H1 (cell line): ENCODE measurements around the gene TLE3. TPM values are rescaled to one million over a fixed set of nuclear protein-coding genes. Genes with fewer than 3 reads are reported as not detected.

ENCODE experiments used
- BRCA1 ChIP-seq: IDR thresholded peaks from 2 replicates; pipeline ENCODE4 v1.6.1; 2012; ENCODE audit warnings: low read depth, low read length, improper control_type of control experiment
- JUN ChIP-seq: IDR thresholded peaks from 2 replicates; pipeline ENCODE4 v1.6.1; 2011; ENCODE audit warnings: low read depth, mild to moderate bottlenecking, improper control_type of control experiment, low read length
- SIX5 ChIP-seq: IDR thresholded peaks from 2 replicates; pipeline ENCODE4 v1.6.1; 2011; ENCODE audit warnings: mild to moderate bottlenecking, low read depth, low read length
- TAF1 ChIP-seq: IDR thresholded peaks from 2 replicates; pipeline ENCODE4 v1.6.1; 2011; ENCODE audit warnings: mild to moderate bottlenecking, low read depth, low read length
- polyA plus RNA-seq, 7 experiments: library from polyadenylated mRNA; depleted of rRNA in 3 of 7; stranded (reverse) in 5 of 7; unstranded in 2 of 7; fragments of >200 nt in 5 of 7; fragments of 200-250 nt in 2 of 7; gene quantifications; 1 replicate in 5 of 7; 2 replicates in 1 of 7; 4 replicates in 1 of 7; pipeline versions ENCODE4 v1.2.1 to v1.2.3, GENCODE V29; 2011 to 2013; ENCODE audit warnings: missing spikeins in 2 of 7, mixed read lengths in 2 of 7
- total RNA-seq: library from RNA; stranded (reverse); fragmentation: NEBNext Ultra II Directional; extraction: Animal tissue kit (Norgen Biotek cat#: 25700); gene quantifications from 2 replicates; pipeline ENCODE4 v1.2.1, GENCODE V29; 2021

The TLE3 gene
- total and polyA plus RNA-seq, 2 of the 8 experiments (the other 6 are each of a cell fraction or from before 2014, with no cell fraction given), result 25.1 to 61.2 TPM

- TF ChIP-seq JUN, result no peak
- no peak for TF ChIP-seq SIX5
- no peak for TF ChIP-seq BRCA1
- no peak for TF ChIP-seq TAF1
Observed at GRCh38 chr15:70004826-70005225, 92.9 kb downstream of the TLE3 start (continued).
